ENCODE data around the gene NR6A1.

The NR6A1 gene

DNA sequence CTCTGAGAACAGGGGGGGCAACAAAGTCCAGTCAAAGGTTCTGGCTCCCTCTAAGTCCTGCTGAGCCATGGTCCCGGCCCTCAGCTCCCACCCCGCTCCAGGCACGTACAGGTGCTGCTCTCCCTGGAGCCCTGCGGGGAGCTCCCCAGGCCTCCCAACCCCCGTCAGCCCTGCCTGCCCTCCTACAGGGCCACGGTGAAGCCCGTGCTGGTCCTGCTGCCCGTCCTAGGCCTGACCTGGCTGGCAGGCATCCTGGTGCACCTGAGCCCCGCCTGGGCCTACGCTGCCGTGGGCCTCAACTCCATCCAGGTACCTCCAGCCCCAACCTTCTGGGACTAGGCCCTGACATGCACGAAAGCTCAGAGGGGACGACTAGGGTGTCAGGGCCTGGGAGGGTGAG lies 300.8 kb downstream of the NR6A1 start:
- no peak for DNase-seq (ENCODE audit: low spot score)
- in situ Hi-C loops (cut with MboI; ENCODE audit: low pct_unique_long_range_greater_than_20kb, low sequenced_read_pairs, unreplicated experiment) = no loop called here
- TF ChIP-seq, protein P1, sequence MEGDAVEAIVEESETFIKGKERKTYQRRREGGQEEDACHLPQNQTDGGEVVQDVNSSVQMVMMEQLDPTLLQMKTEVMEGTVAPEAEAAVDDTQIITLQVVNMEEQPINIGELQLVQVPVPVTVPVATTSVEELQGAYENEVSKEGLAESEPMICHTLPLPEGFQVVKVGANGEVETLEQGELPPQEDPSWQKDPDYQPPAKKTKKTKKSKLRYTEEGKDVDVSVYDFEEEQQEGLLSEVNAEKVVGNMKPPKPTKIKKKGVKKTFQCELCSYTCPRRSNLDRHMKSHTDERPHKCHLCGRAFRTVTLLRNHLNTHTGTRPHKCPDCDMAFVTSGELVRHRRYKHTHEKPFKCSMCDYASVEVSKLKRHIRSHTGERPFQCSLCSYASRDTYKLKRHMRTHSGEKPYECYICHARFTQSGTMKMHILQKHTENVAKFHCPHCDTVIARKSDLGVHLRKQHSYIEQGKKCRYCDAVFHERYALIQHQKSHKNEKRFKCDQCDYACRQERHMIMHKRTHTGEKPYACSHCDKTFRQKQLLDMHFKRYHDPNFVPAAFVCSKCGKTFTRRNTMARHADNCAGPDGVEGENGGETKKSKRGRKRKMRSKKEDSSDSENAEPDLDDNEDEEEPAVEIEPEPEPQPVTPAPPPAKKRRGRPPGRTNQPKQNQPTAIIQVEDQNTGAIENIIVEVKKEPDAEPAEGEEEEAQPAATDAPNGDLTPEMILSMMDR (IDR thresholded peaks at IDR 0.05; ENCODE audit: extremely low read depth, insufficient read depth, missing control alignments) = no peak

DNA sequence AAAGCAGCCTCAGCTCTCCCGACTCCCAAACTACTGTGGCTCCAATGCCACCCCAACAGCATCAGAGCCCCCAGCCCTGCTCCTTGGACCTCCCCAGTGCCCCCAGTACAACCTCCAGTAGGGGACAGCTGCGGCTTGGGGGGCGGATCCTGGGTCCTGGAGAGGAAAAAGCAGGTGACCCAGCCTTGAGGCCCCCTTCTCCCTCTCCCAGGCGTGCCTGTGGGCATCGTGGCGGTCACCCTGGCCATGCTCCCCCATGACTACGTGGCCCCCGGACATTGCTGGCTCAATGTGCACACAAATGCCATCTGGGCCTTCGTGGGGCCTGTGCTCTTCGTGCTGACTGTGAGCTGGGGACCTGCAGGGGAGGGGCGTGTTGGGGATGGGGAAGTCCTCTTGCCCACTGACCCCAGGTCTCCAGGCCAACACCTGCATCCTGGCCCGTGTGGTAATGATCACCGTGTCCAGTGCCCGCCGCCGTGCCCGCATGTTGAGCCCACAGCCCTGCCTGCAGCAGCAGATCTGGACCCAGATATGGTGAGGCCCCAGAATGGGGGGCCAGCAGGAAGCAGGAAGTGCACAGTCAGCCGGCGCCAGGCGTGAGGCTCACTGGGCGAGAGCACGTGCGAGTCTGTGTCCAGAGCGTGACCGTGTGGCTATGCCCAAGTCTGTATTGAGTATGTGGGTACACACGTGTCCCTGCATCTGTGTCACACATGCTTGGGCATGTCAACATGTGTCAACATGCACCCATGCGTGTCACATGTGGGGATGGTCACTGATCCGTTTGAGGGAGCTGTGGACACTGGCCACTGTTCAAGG lies 301.9 kb downstream of the NR6A1 start:
- TF ChIP-seq, protein P1 (IDR thresholded peaks at IDR 0.05; ENCODE audit: extremely low read depth, insufficient read depth, missing control alignments) = no peak
- no peak for DNase-seq (ENCODE audit: low spot score)
- in situ Hi-C loops (cut with MboI; ENCODE audit: low pct_unique_long_range_greater_than_20kb, low sequenced_read_pairs, unreplicated experiment) = no loop called here

DNA sequence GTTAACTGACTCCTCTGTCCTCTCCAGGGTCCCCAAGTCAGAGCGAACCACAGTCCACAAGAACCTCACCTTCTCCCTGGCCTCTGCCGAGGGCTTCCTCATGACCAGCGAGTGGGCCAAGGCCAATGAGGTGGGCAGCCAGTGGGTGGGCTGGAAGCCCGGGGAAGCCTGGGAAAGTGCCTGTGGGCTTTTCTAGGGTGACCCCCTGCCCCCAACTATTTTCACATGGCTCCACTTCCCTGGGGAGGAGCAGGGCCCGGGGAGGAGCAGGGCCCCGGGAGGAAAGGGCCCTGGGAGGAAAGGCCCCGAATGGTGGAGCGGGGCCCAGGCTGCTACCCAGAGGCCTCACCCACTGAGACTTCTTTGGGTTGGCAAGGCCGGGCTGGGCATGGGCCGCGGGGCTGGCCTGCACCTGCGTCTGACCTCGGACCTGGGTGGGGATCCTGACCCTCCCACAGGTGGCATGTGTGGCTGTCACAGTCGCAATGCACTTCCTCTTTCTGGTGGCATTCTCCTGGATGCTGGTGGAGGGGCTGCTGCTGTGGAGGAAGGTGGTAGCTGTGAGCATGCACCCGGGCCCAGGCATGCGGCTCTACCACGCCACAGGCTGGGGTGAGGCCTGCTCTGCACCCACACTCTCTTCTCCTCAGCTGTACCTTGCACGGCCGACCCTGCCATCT lies 302.9 kb downstream of the NR6A1 start:
- TF ChIP-seq, protein P1 (IDR thresholded peaks at IDR 0.05; ENCODE audit: extremely low read depth, insufficient read depth, missing control alignments) = no peak
- in situ Hi-C loops (cut with MboI; ENCODE audit: low pct_unique_long_range_greater_than_20kb, low sequenced_read_pairs, unreplicated experiment) = no loop called here
- no peak for DNase-seq (ENCODE audit: low spot score)

DNA sequence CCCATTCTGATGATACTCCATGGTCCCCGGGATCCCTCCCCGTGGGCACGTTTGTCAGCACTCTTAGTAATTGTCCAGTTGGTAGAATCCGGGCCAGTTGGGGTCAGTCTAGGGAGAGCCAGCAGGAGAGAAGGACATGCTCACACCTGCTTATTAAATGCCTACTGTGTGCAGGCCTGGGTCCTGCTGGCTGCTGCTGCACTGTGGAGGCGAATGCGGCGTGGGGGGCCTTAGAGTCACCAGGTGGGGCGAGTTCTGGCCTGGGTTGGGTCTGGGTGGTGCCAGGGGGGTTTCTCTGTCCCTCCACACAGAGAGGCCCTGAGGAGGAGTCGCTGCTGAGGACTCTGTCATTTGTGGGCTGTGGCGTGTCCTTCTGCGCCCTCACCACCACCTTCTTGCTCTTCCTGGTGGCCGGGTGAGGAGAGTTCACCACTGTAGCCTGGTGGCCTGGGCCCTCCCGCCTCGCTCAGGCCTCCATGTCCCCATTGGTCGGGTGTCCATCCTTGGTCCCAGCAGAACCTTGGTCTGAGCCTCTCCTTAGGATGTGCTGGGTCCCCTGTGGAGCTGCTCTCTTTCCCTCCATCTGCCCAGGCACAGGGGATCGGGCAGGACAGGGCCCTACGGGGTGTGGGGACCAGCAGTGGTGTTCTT lies 303.6 kb downstream of the NR6A1 start:
- DNase-seq (ENCODE audit: low spot score) = no peak
- in situ Hi-C loops (cut with MboI; ENCODE audit: low pct_unique_long_range_greater_than_20kb, low sequenced_read_pairs, unreplicated experiment) = no loop called here
- TF ChIP-seq, protein P1 (IDR thresholded peaks at IDR 0.05; ENCODE audit: extremely low read depth, insufficient read depth, missing control alignments) = no peak

All from GM13977 (cell line).